Mesothelial cell of epicardium (in vitro differentiated cells): ENCODE measurements around the gene ZNF524. TPM values are rescaled to one million over a fixed set of nuclear protein-coding genes. Genes with fewer than 3 reads are reported as not detected.

ENCODE experiments used
- DNase-seq, 2 experiments: peaks; one replicate each; pipeline ENCODE4 v3.0.0; 2021; ENCODE audit warnings: low spot score in 2 of 2; ENCODE audit not compliant: unreplicated experiment in 2 of 2
- H3K27ac Mint-ChIP-seq: 2 replicates; pipeline ENCODE4 v1.8.0; 2021; ENCODE audit warnings: mixed read lengths
- H3K27me3 Mint-ChIP-seq: 2 replicates; pipeline ENCODE4 v1.8.0; 2021; ENCODE audit warnings: low read depth, mixed read lengths
- H3K36me3 Mint-ChIP-seq: 2 replicates; pipeline ENCODE4 v1.8.0; 2021; ENCODE audit warnings: mixed read lengths
- H3K4me1 Mint-ChIP-seq: 2 replicates; pipeline ENCODE4 v1.8.0; 2021; ENCODE audit warnings: mixed read lengths
- H3K4me3 Mint-ChIP-seq: 2 replicates; pipeline ENCODE4 v1.8.0; 2021; ENCODE audit warnings: mild to moderate bottlenecking, moderate library complexity, mixed read lengths
- H3K9me3 Mint-ChIP-seq: 2 replicates; pipeline ENCODE4 v1.8.0; 2021; ENCODE audit warnings: mixed read lengths
- total RNA-seq: library from RNA; stranded (reverse); gene quantifications from 3 replicates; pipeline ENCODE4 v1.2.1, GENCODE V29; 2021
- TF ChIP-seq, protein P1 (sequence below): fragments of 200-600 bp; sonication (generic); IDR thresholded peaks from one replicate; pipeline ENCODE4 v1.5.0; 2021; ENCODE audit warnings: antibody characterized with exemption; ENCODE audit not compliant: unreplicated experiment

Gene ZNF524
- total RNA-seq, 1 donor from 2014 or later = 7.4 TPM

DNA sequence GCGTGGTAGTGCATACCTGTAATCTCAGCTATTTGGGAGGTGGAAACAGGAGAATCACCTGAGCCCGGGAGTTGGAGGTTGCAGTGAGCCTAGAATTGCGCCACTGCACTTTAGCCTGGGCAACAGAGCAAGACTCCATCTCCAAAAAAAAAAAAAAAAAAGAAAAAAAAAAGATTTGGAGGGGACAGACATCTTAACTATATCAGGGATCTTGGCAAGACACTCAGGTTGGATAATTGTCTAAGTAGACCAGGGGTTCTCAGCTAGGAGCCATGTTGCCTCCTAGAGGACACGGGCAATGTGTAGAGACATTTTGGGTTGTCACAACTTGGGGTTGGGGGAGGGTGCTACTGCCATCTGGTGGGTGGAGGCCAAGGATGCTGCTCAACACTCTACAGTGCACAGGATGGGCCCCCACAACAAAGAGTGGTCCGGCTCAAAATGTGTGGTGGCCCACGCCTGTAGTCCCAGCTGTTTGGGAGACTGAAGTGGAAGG lies 38.8 kb downstream of the ZNF524 start:
- DNase-seq = no peak
- Mint-ChIP-seq H3K36me3 (peaks cover 7% of the 10 kb centered on the region), H3K27ac (no peak overlapping the region), H3K9me3 (no peaks in the 10 kb centered on the region), H3K27me3 (no peaks in the 10 kb centered on the region), H3K4me1 (peaks cover 49% of the 10 kb centered on the region), H3K4me3 (no peak overlapping the region)
- TF ChIP-seq, protein P1, sequence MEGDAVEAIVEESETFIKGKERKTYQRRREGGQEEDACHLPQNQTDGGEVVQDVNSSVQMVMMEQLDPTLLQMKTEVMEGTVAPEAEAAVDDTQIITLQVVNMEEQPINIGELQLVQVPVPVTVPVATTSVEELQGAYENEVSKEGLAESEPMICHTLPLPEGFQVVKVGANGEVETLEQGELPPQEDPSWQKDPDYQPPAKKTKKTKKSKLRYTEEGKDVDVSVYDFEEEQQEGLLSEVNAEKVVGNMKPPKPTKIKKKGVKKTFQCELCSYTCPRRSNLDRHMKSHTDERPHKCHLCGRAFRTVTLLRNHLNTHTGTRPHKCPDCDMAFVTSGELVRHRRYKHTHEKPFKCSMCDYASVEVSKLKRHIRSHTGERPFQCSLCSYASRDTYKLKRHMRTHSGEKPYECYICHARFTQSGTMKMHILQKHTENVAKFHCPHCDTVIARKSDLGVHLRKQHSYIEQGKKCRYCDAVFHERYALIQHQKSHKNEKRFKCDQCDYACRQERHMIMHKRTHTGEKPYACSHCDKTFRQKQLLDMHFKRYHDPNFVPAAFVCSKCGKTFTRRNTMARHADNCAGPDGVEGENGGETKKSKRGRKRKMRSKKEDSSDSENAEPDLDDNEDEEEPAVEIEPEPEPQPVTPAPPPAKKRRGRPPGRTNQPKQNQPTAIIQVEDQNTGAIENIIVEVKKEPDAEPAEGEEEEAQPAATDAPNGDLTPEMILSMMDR = no peak

DNA sequence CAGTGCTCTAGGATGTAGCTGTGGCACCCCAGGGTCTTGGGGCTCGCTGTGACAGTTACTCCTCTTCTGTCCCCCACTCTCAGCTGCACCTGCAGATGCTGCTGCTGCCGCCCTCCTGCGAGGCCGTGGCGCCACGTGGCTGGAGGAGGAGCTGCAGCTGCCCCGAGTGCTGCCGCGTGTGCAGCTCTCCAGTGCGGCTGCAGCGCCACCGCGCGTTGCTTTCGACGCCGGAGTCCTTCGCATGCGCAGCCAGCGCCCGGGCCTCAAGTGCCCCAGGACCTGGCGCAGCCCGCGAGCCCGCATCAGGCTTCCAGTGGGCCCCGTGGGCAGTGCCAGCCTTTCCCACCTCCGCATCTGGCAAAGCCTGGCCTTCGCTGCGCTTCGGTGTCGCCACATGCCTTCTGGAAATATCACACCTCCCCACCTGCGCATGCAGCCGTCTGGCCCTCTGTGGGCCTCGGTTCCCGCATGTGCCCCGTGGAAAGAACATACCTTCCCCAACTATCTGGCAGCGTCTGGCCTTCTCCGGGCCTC lies 40.0 kb downstream of the ZNF524 start:
- Mint-ChIP-seq H3K4me3 (peak overlapping the region; percentile 80), H3K36me3 (peaks cover 7% of the 10 kb centered on the region), H3K9me3 (no peaks in the 10 kb centered on the region), H3K4me1 (peaks cover 50% of the 10 kb centered on the region), H3K27me3 (no peaks in the 10 kb centered on the region), H3K27ac (peak overlapping the region; percentile 96)
- no peak for DNase-seq
- TF ChIP-seq, protein P1 = no peak

DNA sequence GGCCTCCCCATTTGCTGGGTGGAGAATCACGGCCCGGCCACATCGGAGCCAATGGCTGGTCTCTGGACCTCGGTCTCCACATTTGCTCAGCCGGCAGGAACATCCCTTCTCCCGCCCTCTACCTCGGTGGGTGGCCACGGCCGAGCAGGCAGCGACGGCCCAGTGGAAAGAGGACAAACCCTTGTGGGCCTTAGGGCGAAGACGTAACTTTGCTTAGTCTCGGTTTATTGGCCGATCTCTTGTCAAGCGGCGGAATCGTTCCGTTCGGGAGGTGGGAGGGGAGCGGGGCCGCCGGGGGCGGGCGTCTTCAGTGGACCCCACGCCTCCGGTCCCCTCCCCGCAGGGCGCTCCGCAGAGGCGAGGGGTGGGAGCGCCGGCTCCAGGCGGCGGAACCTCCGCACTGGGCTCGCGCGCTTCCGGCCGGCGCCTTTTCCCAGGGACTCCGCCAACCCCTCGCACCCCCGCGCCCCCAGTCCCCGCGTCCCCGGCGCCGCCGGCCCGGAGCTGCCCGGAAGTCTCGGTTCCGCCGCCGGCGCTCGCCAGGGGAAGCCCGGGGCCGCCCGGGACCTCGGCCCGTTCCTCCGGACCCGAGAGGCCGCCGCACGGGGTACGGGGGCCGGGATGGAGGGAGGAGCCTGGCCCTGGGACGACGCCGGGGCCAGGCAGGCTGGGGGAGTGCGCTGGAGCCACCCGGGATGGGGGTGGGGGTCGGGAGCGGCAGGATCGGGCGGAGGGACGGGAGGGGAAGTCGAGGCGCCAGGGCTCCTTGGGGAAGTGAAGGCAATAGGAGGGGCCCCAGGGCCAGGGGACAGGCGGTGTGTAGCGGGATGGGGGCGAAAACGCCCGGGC lies 40.7 kb downstream of the ZNF524 start, which contains the start of gene ZNF580:
TSS of gene ZNF580 (plus strand) at position 426 of the 849 bp plus-strand sequence. CDS start 1,507 bp downstream, outside the sequence.
- TF ChIP-seq, protein P1 = no peak
- Mint-ChIP-seq H3K4me3 (peak within 1 kb of the TSS; percentile 81), H3K27ac (peak within 1 kb of the TSS; percentile 96), H3K27me3 (no peaks in the 10 kb centered on the region), H3K4me1 (peaks cover 47% of the 10 kb centered on the region), H3K9me3 (no peaks in the 10 kb centered on the region), H3K36me3 (peaks cover 7% of the 10 kb centered on the region)
- peak in 1 of 2 experiments; percentile 70 for DNase-seq

DNA sequence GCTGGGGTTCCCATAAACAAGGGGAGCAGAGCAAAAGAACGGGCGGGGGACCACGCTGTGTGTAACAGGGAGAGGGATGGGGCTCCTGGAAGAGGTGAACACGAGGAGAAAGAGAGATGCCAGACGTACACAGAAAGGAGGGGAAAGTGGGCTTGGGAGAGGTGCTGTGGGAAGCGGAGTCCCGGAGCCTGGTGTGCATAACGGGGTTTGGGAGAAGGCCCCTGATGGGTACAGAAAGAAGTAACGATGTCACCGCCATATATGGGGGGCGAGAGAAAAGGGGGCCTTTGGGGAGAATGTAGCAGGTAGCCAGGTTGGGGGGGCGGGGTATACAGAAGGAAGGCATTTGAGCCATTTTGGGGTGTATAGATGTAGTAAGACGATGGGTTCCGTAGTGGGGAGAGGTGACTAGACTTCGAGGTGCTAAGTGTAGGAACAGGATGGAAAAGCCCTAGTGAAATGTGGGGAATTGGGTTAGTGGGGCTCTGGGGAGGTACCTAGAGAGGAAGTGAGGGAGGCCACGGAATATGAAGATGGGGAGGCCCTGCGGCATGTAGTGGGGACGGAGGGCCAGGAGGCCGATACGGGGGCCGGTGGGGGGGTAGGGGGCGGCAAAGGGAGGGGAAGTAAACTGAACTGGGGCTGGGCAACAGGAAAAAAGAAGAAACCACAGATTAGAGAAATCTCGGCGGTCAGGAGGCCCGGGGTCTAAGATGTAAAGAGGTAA lies 41.5 kb downstream of the ZNF524 start:
- H3K36me3 Mint-ChIP-seq = peaks cover 7% of the 10 kb centered on the region
- no peaks in the 10 kb centered on the region for H3K27me3 Mint-ChIP-seq
- H3K9me3 Mint-ChIP-seq = no peaks in the 10 kb centered on the region
- TF ChIP-seq, protein P1 = no peak
- DNase-seq = no peak
- peak overlapping the region; percentile 91 for H3K27ac Mint-ChIP-seq
- H3K4me3 Mint-ChIP-seq = peak overlapping the region; percentile 81
- H3K4me1 Mint-ChIP-seq = peaks cover 39% of the 10 kb centered on the region

DNA sequence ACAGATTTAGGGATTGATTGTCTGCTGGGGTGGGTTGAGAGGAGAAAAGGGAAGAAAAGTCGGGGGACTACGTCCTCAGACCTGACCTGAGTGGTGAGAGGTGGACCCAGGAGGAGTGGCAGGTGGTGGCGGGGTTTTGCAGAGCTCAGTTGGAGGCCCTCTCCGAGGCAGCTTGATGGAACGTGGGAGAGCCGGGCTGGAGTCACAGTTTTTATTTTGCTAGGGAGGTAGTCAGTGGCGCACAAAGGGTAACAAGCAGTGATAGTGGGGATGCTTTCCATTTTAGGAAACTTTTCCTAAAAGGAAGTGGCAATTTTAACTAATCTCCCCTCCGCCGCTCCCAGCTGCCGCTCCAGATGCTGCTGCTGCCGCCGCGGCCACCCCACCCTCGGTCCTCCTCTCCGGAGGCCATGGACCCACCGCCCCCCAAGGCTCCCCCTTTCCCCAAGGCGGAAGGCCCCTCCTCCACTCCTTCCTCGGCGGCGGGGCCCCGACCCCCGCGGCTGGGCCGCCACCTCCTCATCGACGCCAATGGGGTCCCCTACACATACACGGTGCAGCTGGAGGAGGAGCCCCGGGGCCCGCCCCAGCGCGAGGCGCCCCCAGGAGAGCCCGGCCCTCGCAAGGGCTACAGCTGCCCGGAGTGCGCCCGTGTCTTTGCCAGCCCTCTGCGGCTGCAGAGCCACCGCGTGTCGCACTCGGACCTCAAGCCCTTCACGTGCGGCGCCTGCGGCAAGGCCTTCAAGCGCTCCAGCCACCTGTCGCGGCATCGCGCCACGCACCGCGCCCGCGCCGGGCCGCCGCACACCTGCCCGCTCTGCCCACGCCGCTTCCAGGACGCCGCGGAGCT lies 42.3 kb downstream of the ZNF524 start:
- Mint-ChIP-seq H3K27me3 (no peaks in the 10 kb centered on the region), H3K4me1 (peaks cover 43% of the 10 kb centered on the region), H3K9me3 (no peaks in the 10 kb centered on the region), H3K27ac (peak overlapping the region; percentile 98), H3K36me3 (peaks cover 7% of the 10 kb centered on the region), H3K4me3 (peak overlapping the region; percentile 93)
- TF ChIP-seq, protein P1 = no peak
- DNase-seq = no peak
